Sigmoid colon (tissue), 7 donors: ENCODE measurements around the gene MON1B. TPM values are rescaled to one million over a fixed set of nuclear protein-coding genes. Genes with fewer than 3 reads are reported as not detected.
"Not testable (repeated sequence)": the region's sequence is repeated elsewhere in the genome, so short reads cannot be mapped to it uniquely, and the experiment has no call there.

Source experiments
- DNase-seq: peaks from one replicate; pipeline ENCODE4 v3.0.0-alpha.2; 2019
- H3K27ac ChIP-seq, 4 donors: fragments of 200-600 bp; sonication (generic); one replicate each; pipeline ENCODE4 v1.5.1; 2016 to 2019; ENCODE audit warnings: mild to moderate bottlenecking in 1 of 4
- H3K27me3 ChIP-seq, 3 donors: fragments of 200-600 bp; sonication (generic); one replicate each; pipeline ENCODE4 v1.5.1; 2019; ENCODE audit warnings: mild to moderate bottlenecking in 1 of 3
- H3K36me3 ChIP-seq, 4 donors: fragments of 200-600 bp; sonication (generic); one replicate each; pipeline ENCODE4 v1.5.1; 2016 to 2019
- H3K4me1 ChIP-seq, 4 donors: fragments of 200-600 bp; sonication (generic); one replicate each; pipeline ENCODE4 v1.5.1; 2017 to 2019
- H3K4me3 ChIP-seq, 4 donors: fragments of 200-600 bp; sonication (generic); one replicate each; pipeline ENCODE4 v1.5.1; 2017 to 2019; ENCODE audit warnings: mild to moderate bottlenecking in 2 of 4, moderate library complexity in 1 of 4
- H3K9me3 ChIP-seq, 4 donors: fragments of 200-600 bp in 3 of 4; sonication (generic) in 3 of 4; one replicate each; pipeline versions ENCODE4 v1.5.1 to v1.6.1; 2013 to 2019
- EP300 ChIP-seq, 4 donors: sonication (generic); formaldehyde crosslinking; IDR thresholded peaks; one replicate each; pipeline ENCODE4 v1.6.1; 2017; ENCODE audit warnings: antibody characterized with exemption in 4 of 4
- POLR2A ChIP-seq, 2 donors: fragments of 450-650 bp; IDR thresholded peaks; one replicate each; pipeline ENCODE4 v1.6.1; 2016; ENCODE audit warnings: antibody characterized with exemption in 2 of 2, mild to moderate bottlenecking in 2 of 2, moderate library complexity in 2 of 2
- POLR2AphosphoS5 ChIP-seq, 4 donors: sonication (generic); formaldehyde crosslinking; IDR thresholded peaks; one replicate each; pipeline ENCODE4 v1.6.1; 2017; ENCODE audit warnings: antibody characterized with exemption in 4 of 4
- WGBS, 2 donors: extraction: QIAGEN DNeasy Blood & Tissue Kit; methylation state at CpG; one replicate each; pipeline ENCODE4 v1.1.7; 2013; 5-methylcytosine and 5-hydroxymethylcytosine counted together
- intact Hi-C: fragments of 100-400 bp; cut with DNase I; formaldehyde crosslinking; loops from one replicate; pipeline ENCODE4 v1.15.1; 2023
- polyA plus RNA-seq, 3 donors: library from polyadenylated mRNA; stranded (reverse); fragments of 200-250 nt; gene quantifications; one replicate each; pipeline ENCODE4 v1.2.3, GENCODE V29; 2013
- total RNA-seq, 4 donors: library from RNA; depleted of rRNA; stranded (reverse); fragments of >200 nt; gene quantifications; one replicate each; pipeline ENCODE4 v1.1.0, GENCODE V29; 2016
- TF ChIP-seq, protein P1 (sequence below), 4 experiments: fragments of 450-650 bp in 3 of 4; fragments of 200-600 bp in 1 of 4; IDR thresholded peaks; one replicate each; pipeline ENCODE4 v1.5.1; 2016 to 2019; ENCODE audit warnings: antibody characterized with exemption in 4 of 4, mild to moderate bottlenecking in 3 of 4, moderate library complexity in 2 of 4
- donor health status: healthy with polysubstance abuse.
- donor health status: Bipolar disorder and iron deficiency.
- donor health status: healthy.

Gene MON1B
- total and polyA plus RNA-seq, 7 donors = 12.0 to 38.6 (median 13.9) TPM

- Histone ChIP-seq H3K27me3 (peaks cover 0 to 14% (median 0%) of the 10 kb centered on the region in 3 donors), H3K27ac (no peak overlapping the region), H3K36me3 (no peaks in the 10 kb centered on the region), H3K4me1 (peaks cover 0 to 5% (median 3%) of the 10 kb centered on the region in 4 donors), H3K4me3 (no peak overlapping the region), H3K9me3 (no peaks in the 10 kb centered on the region)
- WGBS, 2 donors = 57 to 77% methylated on average over 9 of the region's 9 CpGs
- TF ChIP-seq, protein P1, sequence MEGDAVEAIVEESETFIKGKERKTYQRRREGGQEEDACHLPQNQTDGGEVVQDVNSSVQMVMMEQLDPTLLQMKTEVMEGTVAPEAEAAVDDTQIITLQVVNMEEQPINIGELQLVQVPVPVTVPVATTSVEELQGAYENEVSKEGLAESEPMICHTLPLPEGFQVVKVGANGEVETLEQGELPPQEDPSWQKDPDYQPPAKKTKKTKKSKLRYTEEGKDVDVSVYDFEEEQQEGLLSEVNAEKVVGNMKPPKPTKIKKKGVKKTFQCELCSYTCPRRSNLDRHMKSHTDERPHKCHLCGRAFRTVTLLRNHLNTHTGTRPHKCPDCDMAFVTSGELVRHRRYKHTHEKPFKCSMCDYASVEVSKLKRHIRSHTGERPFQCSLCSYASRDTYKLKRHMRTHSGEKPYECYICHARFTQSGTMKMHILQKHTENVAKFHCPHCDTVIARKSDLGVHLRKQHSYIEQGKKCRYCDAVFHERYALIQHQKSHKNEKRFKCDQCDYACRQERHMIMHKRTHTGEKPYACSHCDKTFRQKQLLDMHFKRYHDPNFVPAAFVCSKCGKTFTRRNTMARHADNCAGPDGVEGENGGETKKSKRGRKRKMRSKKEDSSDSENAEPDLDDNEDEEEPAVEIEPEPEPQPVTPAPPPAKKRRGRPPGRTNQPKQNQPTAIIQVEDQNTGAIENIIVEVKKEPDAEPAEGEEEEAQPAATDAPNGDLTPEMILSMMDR (IDR thresholded peaks at IDR 0.05) = no peak
- no peak for TF ChIP-seq EP300 (IDR thresholded peaks at IDR 0.05)
- no peak for TF ChIP-seq POLR2A (IDR thresholded peaks at IDR 0.05)
- TF ChIP-seq POLR2AphosphoS5 (IDR thresholded peaks at IDR 0.05) = no peak
- DNase-seq = no peak
- intact Hi-C loops = no loop called here
These were observed 43.0 kb downstream of the MON1B start for GRCh38 chr16:77233799-77234519.

DNA sequence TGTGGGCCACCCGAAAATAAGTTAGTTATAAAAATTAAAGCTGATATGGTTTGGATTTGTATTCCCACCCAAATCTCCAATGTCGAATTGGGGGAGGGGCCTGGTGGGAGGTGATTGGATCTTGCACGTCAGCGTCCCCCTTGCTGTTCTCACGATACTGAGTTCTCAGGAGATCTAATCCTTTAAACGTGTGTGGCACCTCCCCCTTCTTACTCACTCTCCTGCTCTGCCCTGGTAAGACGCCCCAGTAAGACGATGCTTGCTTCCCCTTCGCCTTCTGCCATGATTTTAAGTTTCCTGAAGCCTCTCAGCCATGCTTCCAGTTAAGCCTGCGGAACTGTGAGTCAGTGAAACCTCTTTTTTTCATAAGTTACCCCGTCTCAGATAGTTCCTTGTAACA lies 43.6 kb downstream of the MON1B start:
- 37 to 43% methylated on average over 11 of the region's 11 CpGs for WGBS, 2 donors
- Histone ChIP-seq H3K27ac (no peak overlapping the region), H3K4me3 (no peak overlapping the region), H3K9me3 (no peaks in the 10 kb centered on the region), H3K27me3 (peaks cover 0 to 14% (median 0%) of the 10 kb centered on the region in 3 donors), H3K4me1 (peaks cover 0 to 5% (median 3%) of the 10 kb centered on the region in 4 donors), H3K36me3 (no peaks in the 10 kb centered on the region)
- intact Hi-C loops = loop anchor here (5.0 kb wide), 1 partner anchor 428 kb away; no protein-coding TSS in a partner anchor
- no peak for DNase-seq
- no peak for TF ChIP-seq EP300 (IDR thresholded peaks at IDR 0.05)
- no peak for TF ChIP-seq POLR2AphosphoS5 (IDR thresholded peaks at IDR 0.05)
- TF ChIP-seq POLR2A (IDR thresholded peaks at IDR 0.05) = no peak
- TF ChIP-seq, protein P1 (IDR thresholded peaks at IDR 0.05) = no peak

DNA sequence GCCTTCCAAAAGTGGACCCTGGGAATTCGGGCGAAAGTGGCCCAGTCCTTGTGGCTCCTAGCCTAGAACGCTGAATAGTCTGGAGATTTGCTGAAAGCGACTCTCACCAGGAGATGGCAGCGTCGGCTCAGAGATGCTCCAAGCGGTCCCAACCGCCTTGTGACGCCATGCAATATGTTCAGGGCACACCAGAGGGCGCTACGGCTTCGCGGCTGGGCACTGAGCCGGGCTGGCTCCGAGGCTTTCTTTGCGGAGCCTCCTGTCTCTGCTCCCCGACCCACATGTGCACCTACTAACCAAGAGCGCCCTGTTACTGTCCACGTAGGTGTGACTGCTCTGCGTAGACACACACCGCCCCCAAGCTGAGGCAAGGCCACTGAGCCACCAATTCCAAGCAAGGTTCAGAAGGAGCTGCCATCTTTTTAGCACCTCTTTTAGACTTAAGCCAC lies 45.1 kb downstream of the MON1B start:
- no peaks in the 10 kb centered on the region for H3K9me3 ChIP-seq
- peak; percentile 91 for DNase-seq
- no peak overlapping the region for H3K27ac ChIP-seq
- peaks cover 0 to 5% (median 3%) of the 10 kb centered on the region in 4 donors for H3K4me1 ChIP-seq
- no peaks in the 10 kb centered on the region for H3K36me3 ChIP-seq
- intact Hi-C loops = loop anchor here (1.0 to 5.0 kb wide), 2 partner anchors 348 to 426 kb away; no protein-coding TSS in a partner anchor
- TF ChIP-seq, protein P1 (IDR thresholded peaks at IDR 0.05) = peak; percentile 97 to 99 (median 98)
- no peak for TF ChIP-seq POLR2A (IDR thresholded peaks at IDR 0.05)
- no peak overlapping the region for H3K4me3 ChIP-seq
- H3K27me3 ChIP-seq = peaks cover 0 to 14% (median 0%) of the 10 kb centered on the region in 3 donors
- whole genome bisulfite sequencing, 2 donors = 1 to 2% methylated on average over 21 of the region's 21 CpGs

GRCh38 chr16:77238593-77238992 lies 47.6 kb downstream of the MON1B start:
- WGBS, 2 donors = 52 to 80% methylated on average over 5 of the region's 5 CpGs
- H3K4me3 ChIP-seq = no peak overlapping the region
- no peak overlapping the region for H3K27ac ChIP-seq
- TF ChIP-seq, protein P1 (IDR thresholded peaks at IDR 0.05) = no peak
- TF ChIP-seq POLR2AphosphoS5 (IDR thresholded peaks at IDR 0.05) (no peak), EP300 (IDR thresholded peaks at IDR 0.05) (no peak), POLR2A (IDR thresholded peaks at IDR 0.05) (no peak)
- H3K9me3 ChIP-seq = no peaks in the 10 kb centered on the region
- peaks cover 0 to 13% (median 0%) of the 10 kb centered on the region in 3 donors for H3K27me3 ChIP-seq
- intact Hi-C loops = loop anchor here (5.0 kb wide), 1 partner anchor 424 kb away; no protein-coding TSS in a partner anchor
- no peaks in the 10 kb centered on the region for H3K36me3 ChIP-seq
- no peak for DNase-seq
- H3K4me1 ChIP-seq = peaks cover 0 to 5% (median 3%) of the 10 kb centered on the region in 4 donors

GRCh38 chr16:77242471-77242870 lies 51.5 kb downstream of the MON1B start:
- 89 to 94% methylated on average over 5 of the region's 5 CpGs for WGBS, 2 donors
- H3K9me3 ChIP-seq, H3K4me1 ChIP-seq, DNase-seq, H3K36me3 ChIP-seq, intact Hi-C loops, H3K27me3 ChIP-seq, H3K27ac ChIP-seq, H3K4me3 ChIP-seq: not testable (repeated sequence)
